Activated T-helper 2 cell treated with anti-CD3 and anti-CD28 coated beads, Interferon-gamma antibody, Interleukin-2, Interleukin-4, amounts not matched to agents 10 μg/mL and 5 μg/mL and 100 μg/mL, durations not matched to agents 14 hours and 24 hours and 36 hours (primary cell): ENCODE data around the gene LY6G6D. TPM values are rescaled to one million over a fixed set of nuclear protein-coding genes. Genes with fewer than 3 reads are reported as not detected.

Experiments used
- DNase-seq: peaks from one replicate; pipeline ENCODE4 v3.0.0; 2021; ENCODE audit warnings: low spot score
- H3K27ac Mint-ChIP-seq: one replicate; pipeline ENCODE4 v1.8.0; 2021; ENCODE audit warnings: mixed read lengths
- H3K27me3 Mint-ChIP-seq: one replicate; pipeline ENCODE4 v1.8.0; 2021; ENCODE audit warnings: low read depth, mixed read lengths
- H3K36me3 Mint-ChIP-seq: one replicate; pipeline ENCODE4 v1.8.0; 2021; ENCODE audit warnings: low read depth, mixed read lengths
- H3K4me1 Mint-ChIP-seq: one replicate; pipeline ENCODE4 v1.8.0; 2021; ENCODE audit warnings: low read depth, mixed read lengths
- H3K4me3 Mint-ChIP-seq: one replicate; pipeline ENCODE4 v1.8.0; 2021; ENCODE audit warnings: low read depth, mild to moderate bottlenecking, moderate library complexity, mixed read lengths
- H3K9me3 Mint-ChIP-seq: one replicate; pipeline ENCODE4 v1.8.0; 2021; ENCODE audit warnings: mixed read lengths
- intact Hi-C: fragments of 100-400 bp; cut with micrococcal nuclease; formaldehyde crosslinking; loops from one replicate; pipeline ENCODE4 v1.15.1; 2023
- total RNA-seq: library from RNA; stranded (reverse); gene quantifications from 2 replicates; pipeline ENCODE4 v1.2.3, GENCODE V29; 2022

The LY6G6D gene
- total RNA-seq, 1 donor from 2014 or later, result not detected

DNA sequence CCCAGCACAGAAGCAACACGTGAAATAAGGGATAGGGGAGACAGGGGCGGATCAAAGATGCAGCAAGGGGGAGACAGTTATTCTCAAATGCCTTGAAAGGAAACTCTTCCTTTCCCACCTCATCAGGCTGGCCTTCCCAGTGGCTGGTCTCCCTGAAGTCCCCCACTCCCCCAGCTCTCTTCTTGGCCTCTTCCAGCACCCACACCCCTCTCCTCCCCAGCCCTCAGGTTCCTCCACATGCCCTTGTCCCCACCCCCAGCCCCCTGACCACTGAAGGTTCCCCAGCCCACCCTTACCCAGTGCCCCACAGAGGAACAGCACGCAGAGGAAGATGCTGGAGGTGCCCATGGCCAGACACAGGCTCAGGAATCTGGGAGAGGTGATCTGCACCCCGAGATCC lies 1.7 kb upstream of the LY6G6D start:
- peaks cover 9% of the 10 kb centered on the region for H3K4me1 Mint-ChIP-seq
- H3K36me3 Mint-ChIP-seq, result no peaks in the 10 kb centered on the region
- no peak overlapping the region for H3K4me3 Mint-ChIP-seq
- DNase-seq, result no peak
- peaks cover 9% of the 10 kb centered on the region for H3K27me3 Mint-ChIP-seq
- no peak overlapping the region for H3K27ac Mint-ChIP-seq
- H3K9me3 Mint-ChIP-seq, result no peaks in the 10 kb centered on the region
- intact Hi-C loops, result no loop called here

- DNase-seq, result no peak
- intact Hi-C loops, result no loop called here
- H3K4me1 Mint-ChIP-seq, result peaks cover 9% of the 10 kb centered on the region
- H3K4me3 Mint-ChIP-seq, result no peak overlapping the region
- peaks cover 9% of the 10 kb centered on the region for H3K27me3 Mint-ChIP-seq
- H3K9me3 Mint-ChIP-seq, result no peaks in the 10 kb centered on the region
- H3K36me3 Mint-ChIP-seq, result no peaks in the 10 kb centered on the region
- no peak overlapping the region for H3K27ac Mint-ChIP-seq
These were observed 1.0 kb upstream of the LY6G6D start for GRCh38 chr6:31713991-31714684.

GRCh38 chr6:31717499-31718222 lies 2.5 kb downstream of the LY6G6D start:
- Mint-ChIP-seq H3K27ac (no peak overlapping the region), H3K27me3 (peaks cover 11% of the 10 kb centered on the region)
- intact Hi-C loops, result no loop called here

DNA sequence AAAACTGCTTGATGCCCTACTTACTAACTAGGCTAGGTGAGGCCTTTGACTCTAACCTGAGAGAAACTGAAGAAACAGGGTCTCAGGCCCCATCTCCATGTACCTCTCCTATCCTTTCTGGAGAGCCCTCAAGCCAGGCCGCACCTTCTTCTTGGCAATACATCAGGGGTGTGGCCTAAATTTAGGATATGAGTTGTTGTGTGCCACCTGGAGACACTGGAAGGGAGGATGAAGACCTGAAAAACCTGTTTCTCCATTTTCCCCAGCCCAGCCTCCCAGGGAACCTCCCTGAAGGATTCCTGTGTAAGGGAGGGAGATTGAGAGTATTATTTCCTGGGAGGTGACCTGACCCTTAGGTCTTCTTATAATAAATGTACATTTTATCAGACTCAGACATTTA lies 3.1 kb downstream of the LY6G6D start:
- Mint-ChIP-seq H3K4me3 (no peak overlapping the region), H3K9me3 (no peaks in the 10 kb centered on the region), H3K27ac (no peak overlapping the region), H3K27me3 (peaks cover 8% of the 10 kb centered on the region), H3K36me3 (no peaks in the 10 kb centered on the region), H3K4me1 (peaks cover 7% of the 10 kb centered on the region)
- intact Hi-C loops, result no loop called here
- no peak for DNase-seq

More at GRCh38 chr6:31717499-31718222, 2.5 kb downstream of the LY6G6D start:
- H3K4me1 Mint-ChIP-seq, result peaks cover 7% of the 10 kb centered on the region
- no peak overlapping the region for H3K4me3 Mint-ChIP-seq
- DNase-seq, result no peak
- no peaks in the 10 kb centered on the region for H3K9me3 Mint-ChIP-seq
- H3K36me3 Mint-ChIP-seq, result no peaks in the 10 kb centered on the region

DNA sequence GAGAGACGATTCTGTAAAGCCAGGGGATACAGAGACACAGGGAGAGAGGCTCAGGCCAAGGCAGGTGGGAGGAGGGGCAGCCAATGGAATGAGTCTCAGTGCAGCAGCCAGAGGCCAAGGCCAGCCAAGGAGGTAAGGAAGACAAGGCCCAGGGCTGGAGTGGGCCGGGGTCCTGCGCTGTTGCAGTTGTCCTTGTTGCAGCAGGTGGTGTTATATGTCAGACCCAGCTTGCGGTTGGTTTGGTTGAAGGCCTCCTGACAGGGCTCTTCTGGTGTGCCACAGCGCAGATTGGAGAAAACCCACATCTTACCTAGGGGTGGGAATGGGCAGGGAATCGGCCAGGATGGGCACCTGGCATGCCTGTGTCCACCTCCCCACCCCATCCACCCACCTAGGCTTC lies 3.9 kb downstream of the LY6G6D start:
- H3K36me3 Mint-ChIP-seq, result no peaks in the 10 kb centered on the region
- intact Hi-C loops, result no loop called here
- no peak overlapping the region for H3K27ac Mint-ChIP-seq
- H3K4me1 Mint-ChIP-seq, result peaks cover 7% of the 10 kb centered on the region
- peaks cover 7% of the 10 kb centered on the region for H3K27me3 Mint-ChIP-seq
- no peak overlapping the region for H3K4me3 Mint-ChIP-seq
- no peak for DNase-seq
- no peaks in the 10 kb centered on the region for H3K9me3 Mint-ChIP-seq

DNA sequence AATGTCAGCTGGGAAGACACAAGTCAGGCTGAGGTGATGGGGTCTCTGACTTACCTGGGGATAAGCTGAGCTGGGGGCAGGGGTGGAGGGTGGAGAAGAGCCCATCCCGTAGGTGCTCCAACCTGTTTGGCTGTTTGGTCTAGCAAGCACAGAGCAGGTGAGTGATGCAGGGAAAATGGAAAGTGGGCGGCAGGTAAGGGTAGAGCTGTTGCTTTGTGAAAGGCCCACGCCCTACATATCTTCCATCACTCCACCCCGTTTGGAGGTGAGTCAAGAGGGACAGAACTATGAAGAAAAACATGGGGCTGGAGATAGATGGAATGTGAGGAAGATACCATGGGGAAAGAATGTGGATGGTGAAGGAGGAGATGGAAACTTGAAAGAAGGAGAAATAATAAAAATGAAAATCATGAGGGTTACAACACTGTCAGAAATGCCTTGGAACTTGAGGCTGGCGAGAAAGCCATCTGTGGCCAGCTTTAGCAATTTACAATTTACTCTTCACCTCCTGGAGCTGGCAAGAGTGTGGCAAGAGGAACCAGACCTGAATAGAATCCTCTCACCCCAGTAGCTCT lies 5.1 kb downstream of the LY6G6D start:
- Mint-ChIP-seq H3K27ac (no peak overlapping the region), H3K9me3 (no peaks in the 10 kb centered on the region), H3K4me1 (peaks cover 7% of the 10 kb centered on the region), H3K36me3 (no peaks in the 10 kb centered on the region), H3K4me3 (no peak overlapping the region), H3K27me3 (peaks cover 5% of the 10 kb centered on the region)
- no peak for DNase-seq
- intact Hi-C loops, result no loop called here

DNA sequence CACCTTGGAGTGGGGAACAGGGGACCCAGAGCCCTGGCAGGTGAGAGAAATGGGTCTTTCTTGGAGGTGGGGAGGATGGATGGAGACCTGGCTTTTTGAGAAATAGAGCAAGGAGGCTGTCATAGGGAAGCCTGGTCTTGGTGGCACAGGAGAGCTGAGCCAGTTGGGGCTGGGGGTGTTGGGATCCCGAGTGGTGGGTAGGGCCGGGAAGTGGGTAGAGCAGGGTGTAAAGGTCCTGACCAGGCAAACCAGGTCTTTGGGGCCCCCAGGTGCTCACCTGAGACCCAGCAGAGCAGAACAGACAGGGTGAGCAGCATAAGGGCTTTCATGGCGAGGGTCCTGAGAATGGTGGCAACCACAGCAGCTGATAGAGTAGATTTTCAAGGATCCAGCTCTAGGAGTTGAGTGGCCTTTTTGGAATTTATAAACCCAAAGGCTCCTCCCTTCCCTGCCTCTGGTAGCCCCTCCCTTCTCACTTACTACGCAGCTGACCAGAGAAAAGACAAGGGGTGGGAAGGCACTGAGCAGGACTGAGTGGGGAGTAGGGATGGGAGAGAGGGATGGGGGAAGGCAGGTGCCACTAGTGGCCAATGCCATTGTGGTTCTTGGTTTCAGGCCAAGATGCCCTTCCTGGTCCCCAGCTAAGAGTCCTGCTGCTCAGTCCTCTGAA lies 6.3 kb downstream of the LY6G6D start, which contains the start of gene LY6G6C:
Gene LY6G6C (minus strand): TSS at position 396 of the 670 bp plus-strand sequence. CDS start 67 bp downstream, at position 329.
- peaks cover 17% of the 10 kb centered on the region for H3K4me1 Mint-ChIP-seq
- H3K36me3 Mint-ChIP-seq, result peaks cover 3% of the 10 kb centered on the region
- no peaks in the 10 kb centered on the region for H3K9me3 Mint-ChIP-seq
- peaks cover 5% of the 10 kb centered on the region for H3K27me3 Mint-ChIP-seq
- intact Hi-C loops, result no loop called here
- no peak for DNase-seq
- H3K4me3 Mint-ChIP-seq, result no peak within 1 kb of the TSS
- no peak within 1 kb of the TSS for H3K27ac Mint-ChIP-seq

GRCh38 chr6:31722173-31722572 lies 7.0 kb downstream of the LY6G6D start:
- DNase-seq, result no peak
- Mint-ChIP-seq H3K27me3 (peaks cover 5% of the 10 kb centered on the region), H3K27ac (no peak overlapping the region), H3K4me1 (peaks cover 24% of the 10 kb centered on the region), H3K9me3 (no peaks in the 10 kb centered on the region), H3K36me3 (peaks cover 7% of the 10 kb centered on the region), H3K4me3 (no peak overlapping the region)
- intact Hi-C loops, result no loop called here

DNA sequence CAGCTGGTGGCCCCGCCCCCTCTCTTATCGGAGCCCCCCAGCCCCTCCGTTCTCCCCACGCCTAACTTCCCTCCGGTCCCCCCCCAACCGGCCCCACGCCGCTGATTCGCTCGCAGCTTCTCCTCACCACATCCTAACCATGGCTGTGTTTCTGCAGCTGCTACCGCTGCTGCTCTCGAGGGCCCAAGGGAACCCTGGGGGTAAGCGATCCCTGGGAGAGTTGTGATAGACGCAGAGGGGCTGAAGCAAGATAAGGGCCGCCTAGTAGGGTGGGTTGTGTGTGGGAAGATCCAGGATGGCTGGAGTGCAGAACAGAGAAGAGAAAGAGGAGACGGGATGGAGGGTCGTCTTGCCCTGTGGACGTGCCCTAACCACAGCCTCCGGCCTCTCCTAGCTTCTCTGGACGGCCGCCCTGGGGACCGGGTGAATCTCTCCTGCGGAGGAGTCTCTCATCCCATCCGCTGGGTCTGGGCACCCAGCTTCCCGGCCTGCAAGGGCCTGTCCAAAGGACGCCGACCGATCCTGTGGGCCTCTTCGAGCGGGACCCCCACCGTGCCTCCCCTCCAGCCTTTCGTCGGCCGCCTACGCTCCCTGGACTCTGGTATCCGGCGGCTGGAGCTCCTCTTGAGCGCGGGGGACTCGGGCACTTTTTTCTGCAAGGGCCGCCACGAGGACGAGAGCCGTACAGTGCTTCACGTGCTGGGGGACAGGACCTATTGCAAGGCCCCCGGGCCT lies 8.3 kb downstream of the LY6G6D start, which contains the start of gene MPIG6B:
Gene MPIG6B (plus strand): TSS at position 129 of the 735 bp plus-strand sequence. CDS start 11 bp downstream, at position 140.
- no peak for DNase-seq
- H3K4me1 Mint-ChIP-seq, result peaks cover 32% of the 10 kb centered on the region
- intact Hi-C loops, result no loop called here
- H3K36me3 Mint-ChIP-seq, result peaks cover 10% of the 10 kb centered on the region
- no peak within 1 kb of the TSS for H3K27ac Mint-ChIP-seq
- H3K4me3 Mint-ChIP-seq, result no peak within 1 kb of the TSS
- peaks cover 5% of the 10 kb centered on the region for H3K27me3 Mint-ChIP-seq
- H3K9me3 Mint-ChIP-seq, result no peaks in the 10 kb centered on the region

DNA sequence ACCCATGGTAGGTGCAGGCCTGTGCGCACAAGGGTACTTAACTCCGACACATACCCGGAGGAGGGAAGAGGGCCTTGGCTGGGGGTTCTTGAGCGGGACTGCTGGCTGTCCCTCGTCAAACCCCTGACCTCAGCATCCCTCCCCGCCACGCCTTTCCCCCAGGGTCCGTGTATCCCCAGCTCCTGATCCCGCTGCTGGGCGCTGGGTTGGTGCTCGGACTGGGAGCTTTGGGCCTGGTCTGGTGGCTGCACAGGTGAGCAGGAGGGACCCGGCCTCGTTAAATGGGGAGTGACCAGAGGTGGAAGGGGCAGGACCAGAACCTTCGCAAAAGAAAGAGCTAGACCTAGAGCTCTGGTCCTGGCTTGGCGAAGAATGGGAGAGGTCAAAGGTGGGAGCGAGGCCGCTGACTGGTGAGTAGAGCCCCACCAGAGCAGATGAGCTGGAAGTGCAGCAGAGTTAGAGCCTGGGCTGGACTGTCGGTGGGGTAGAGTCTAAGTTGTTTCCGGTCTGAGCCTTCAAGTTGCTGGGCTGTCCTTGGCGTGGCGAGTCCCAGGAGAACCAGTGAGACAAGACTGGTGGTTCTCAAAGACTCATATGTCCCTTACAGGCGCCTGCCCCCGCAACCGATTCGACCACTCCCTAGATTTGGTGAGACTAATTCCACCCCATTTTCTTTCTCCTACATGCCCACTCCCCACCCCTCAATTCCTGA lies 9.0 kb downstream of the LY6G6D start:
- Mint-ChIP-seq H3K9me3 (no peaks in the 10 kb centered on the region), H3K4me1 (peaks cover 34% of the 10 kb centered on the region), H3K27me3 (peaks cover 5% of the 10 kb centered on the region), H3K4me3 (no peak overlapping the region), H3K36me3 (peaks cover 12% of the 10 kb centered on the region), H3K27ac (no peak overlapping the region)
- DNase-seq, result no peak
- intact Hi-C loops, result no loop called here

GRCh38 chr6:31725502-31726350 lies 10.6 kb downstream of the LY6G6D start:
- Mint-ChIP-seq H3K4me1 (peaks cover 46% of the 10 kb centered on the region), H3K27me3 (no peaks in the 10 kb centered on the region), H3K27ac (peak overlapping the region; percentile 47), H3K36me3 (peaks cover 22% of the 10 kb centered on the region), H3K9me3 (no peaks in the 10 kb centered on the region), H3K4me3 (no peak overlapping the region)
- intact Hi-C loops, result no loop called here
- DNase-seq, result no peak
